Endothelial cell of umbilical vein (primary cell): Measurements from ENCODE around the gene OR6T1. TPM values are rescaled to one million over a fixed set of nuclear protein-coding genes. Genes with fewer than 3 reads are reported as not detected.

ENCODE experiments used
- BruUV-seq: library from RNA; stranded (reverse); fragments of 400-500 nt; replicated peaks from 2 replicates; lab custom pipeline; 2021; lab: Mats Ljungman, UMichigan
- CTCF ChIA-PET: fragments of 300-600, 350-600 bp; sonication (Branson Sonifier 250); formaldehyde crosslinking; loops from one replicate; lab custom pipeline; 2021; ENCODE audit warnings: antibody characterized with exemption, inconsistent platforms; lab: Charles Lee
- POLR2A ChIA-PET: fragments of 300-600, 350-600 bp; sonication (Branson Sonifier 250); formaldehyde crosslinking; loops from one replicate; lab custom pipeline; 2021; ENCODE audit warnings: antibody characterized with exemption, inconsistent platforms; lab: Charles Lee
- DNase-seq: peaks from one replicate; pipeline ENCODE4 v3.0.0-alpha.2; 2011; ENCODE audit warnings: low read depth, low spot score
- FAIRE-seq: peaks from 2 replicates; lab custom pipeline; 2011; peaks lifted over from hg19 to GRCh38; lab: Jason Lieb, UNC
- H2AFZ ChIP-seq: 2 replicates; pipeline ENCODE4 v1.6.0; 2012; ENCODE audit warnings: low read depth, low read length, control low read depth, inconsistent platforms
- H3K27ac ChIP-seq: 2 replicates; pipeline ENCODE4 v1.5.1; 2011; ENCODE audit warnings: low read depth, mild to moderate bottlenecking, control low read depth, low read length, moderate library complexity; ENCODE audit not compliant: insufficient read depth
- H3K27me3 ChIP-seq, 2 experiments: 2 replicates each; pipeline versions ENCODE4 v1.6.0 to v1.6.1; 2011; ENCODE audit warnings: low read length in 2 of 2, mixed read lengths in 1 of 2; ENCODE audit not compliant: control insufficient read depth in 2 of 2, insufficient read depth in 2 of 2
- H3K36me3 ChIP-seq, 2 experiments: 2 replicates in 1 of 2; 3 replicates in 1 of 2; pipeline ENCODE4 v1.5.1; 2011; ENCODE audit warnings: low read length in 2 of 2, mild to moderate bottlenecking in 1 of 2, moderate library complexity in 1 of 2; ENCODE audit not compliant: control insufficient read depth in 2 of 2, insufficient read depth in 2 of 2; ENCODE audit errors: extremely low read depth in 1 of 2
- H3K4me1 ChIP-seq: 3 replicates; pipeline ENCODE4 v1.5.1; 2011; ENCODE audit warnings: mild to moderate bottlenecking, low read length; ENCODE audit not compliant: control insufficient read depth, insufficient read depth; ENCODE audit errors: extremely low read depth
- H3K4me2 ChIP-seq: 2 replicates; pipeline ENCODE4 v1.6.1; 2011; ENCODE audit warnings: low read length, control low read depth, mixed read lengths; ENCODE audit not compliant: insufficient read depth
- H3K4me3 ChIP-seq, 3 experiments: fragments of 200-600 bp in 1 of 3; sonication (generic), shearing (Covaris generic) in 1 of 3; replicated peaks in 1 of 3; 2 replicates each; pipeline ENCODE4 v1.5.1; 2011 to 2016; ENCODE audit warnings: control low read depth in 3 of 3, low read length in 3 of 3, mild to moderate bottlenecking in 2 of 3, inconsistent platforms in 1 of 3, low read depth in 1 of 3, moderate library complexity in 1 of 3; ENCODE audit not compliant: insufficient read depth in 1 of 3
- H3K79me2 ChIP-seq: 2 replicates; pipeline ENCODE4 v1.6.0; 2012; ENCODE audit warnings: low read length, inconsistent platforms; ENCODE audit not compliant: control insufficient read depth, insufficient read depth
- H3K9ac ChIP-seq: replicated peaks from 2 replicates; pipeline ENCODE3; 2011; ENCODE audit warnings: low read length, control low read depth; ENCODE audit not compliant: insufficient read depth; ENCODE audit errors: extremely low read depth
- H3K9me1 ChIP-seq: replicated peaks from 3 replicates; pipeline ENCODE4 v1.6.0; 2011; ENCODE audit warnings: mild to moderate bottlenecking, low read length; ENCODE audit not compliant: control insufficient read depth, insufficient read depth; ENCODE audit errors: extremely low read depth
- H3K9me3 ChIP-seq: replicated peaks from 2 replicates; pipeline ENCODE4 v1.5.1; 2012; ENCODE audit warnings: low read length, inconsistent platforms; ENCODE audit not compliant: control insufficient read depth, insufficient read depth
- H4K20me1 ChIP-seq: replicated peaks from 2 replicates; pipeline ENCODE3; 2011; ENCODE audit warnings: mild to moderate bottlenecking, low read length; ENCODE audit not compliant: control insufficient read depth, insufficient read depth; ENCODE audit errors: extremely low read depth
- CTCF ChIP-seq, 2 donors: IDR thresholded peaks; 1 replicate in 1 of 2; 2 replicates in 1 of 2; pipeline ENCODE4 v1.5.1; 2011; ENCODE audit warnings: low read length in 2 of 2, mild to moderate bottlenecking in 2 of 2, moderate library complexity in 2 of 2, control low read depth in 1 of 2, inconsistent platforms in 1 of 2, low read depth in 1 of 2; ENCODE audit not compliant: insufficient read depth in 1 of 2; ENCODE audit errors: extremely low read depth in 1 of 2
- EZH2 ChIP-seq: IDR thresholded peaks from 2 replicates; pipeline ENCODE4 v1.6.1; 2012; ENCODE audit warnings: borderline replicate concordance, low read depth, mild to moderate bottlenecking, moderate library complexity, low read length, inconsistent platforms; ENCODE audit not compliant: severe bottlenecking
- FOS ChIP-seq: IDR thresholded peaks from 2 replicates; pipeline ENCODE4 v1.6.1; 2011; ENCODE audit warnings: mild to moderate bottlenecking, low read length, moderate library complexity, borderline replicate concordance; ENCODE audit not compliant: insufficient read depth
- GATA2 ChIP-seq: IDR thresholded peaks from 2 replicates; pipeline ENCODE4 v1.7.0; 2011; ENCODE audit warnings: low read depth, mild to moderate bottlenecking, moderate library complexity, mixed read lengths, low read length; ENCODE audit not compliant: insufficient read length, insufficient read depth
- JUN ChIP-seq: IDR thresholded peaks from 2 replicates; pipeline ENCODE4 v1.6.1; 2011; ENCODE audit warnings: borderline replicate concordance, low read depth; ENCODE audit not compliant: insufficient read length, insufficient read depth
- MYC ChIP-seq: IDR thresholded peaks from one replicate; pipeline ENCODE4 v1.6.1; 2011; ENCODE audit warnings: mild to moderate bottlenecking, low read depth, low read length
- POLR2A ChIP-seq: IDR thresholded peaks from 2 replicates; pipeline ENCODE4 v1.6.1; 2012; ENCODE audit warnings: low read depth, mild to moderate bottlenecking, control low read depth, low read length
- POLR2AphosphoS5 ChIP-seq: IDR thresholded peaks from 2 replicates; pipeline ENCODE4 v1.6.1; 2012; ENCODE audit warnings: low read depth, mild to moderate bottlenecking, control low read depth, low read length, moderate library complexity; ENCODE audit not compliant: insufficient read depth
- dilution Hi-C: fragments of 300-500 bp; cut with MboI; formaldehyde crosslinking; loops from one replicate; pipeline ENCODE4 v1.15.0; 2019; ENCODE audit warnings: low sequenced_read_pairs; ENCODE audit not compliant: extremely low pct_ligation_motif_present
- intact Hi-C: fragments of 100-400 bp; cut with micrococcal nuclease; formaldehyde crosslinking; loops from one replicate; pipeline ENCODE4 v1.10.0; 2022
- polyA plus RNA-seq, 4 experiments: library from polyadenylated mRNA; depleted of rRNA in 3 of 4; stranded (reverse) in 3 of 4; unstranded in 1 of 4; fragments of >200 nt; gene quantifications; 2 replicates each; pipeline versions ENCODE4 v1.2.1 to v1.2.3, GENCODE V29; 2011 to 2012; ENCODE audit warnings: missing spikeins in 1 of 4
- total RNA-seq: library from RNA; stranded (reverse); gene quantifications from 2 replicates; pipeline ENCODE4 v1.2.3, GENCODE V29; 2021
- TF ChIP-seq, protein P1 (sequence below): IDR thresholded peaks from 2 replicates; pipeline ENCODE4 v1.6.1; 2011; ENCODE audit not compliant: insufficient read depth, insufficient read length

OR6T1 gene
- total and polyA plus RNA-seq, 2 donors (not counting 3 experiments of a cell fraction or from before 2014, with no cell fraction given), result not detected

- Histone ChIP-seq H3K9me3 (no peaks in the 10 kb centered on the region), H3K27me3 (no peaks in the 10 kb centered on the region), H3K4me2 (no peak within 1 kb of the TSS), H3K79me2 (no peaks in the 10 kb centered on the region), H3K9ac (no peak within 1 kb of the TSS), H3K27ac (no peak within 1 kb of the TSS), H2AFZ (no peak within 1 kb of the TSS), H3K9me1 (no peaks in the 10 kb centered on the region), H3K4me3 (no peak within 1 kb of the TSS), H3K4me1 (no peaks in the 10 kb centered on the region), H3K36me3 (no peaks in the 10 kb centered on the region), H4K20me1 (no peaks in the 10 kb centered on the region)
- dilution Hi-C loops, result no loop called here
- ChIA-PET CTCF (interaction anchor here (1.4 kb wide), 1 partner anchor 10 kb away, joined by 3 read pairs; no protein-coding TSS in a partner anchor), POLR2A (no interaction called here)
- no TSS peak for BruUV-seq
- intact Hi-C loops, result no loop called here
- DNase-seq, result no peak
- FAIRE-seq, result no peak
- no peak for TF ChIP-seq MYC
- TF ChIP-seq CTCF (IDR thresholded peaks at IDR 0.05; ENCODE audit: extremely low read depth in 1 of 2, insufficient read depth in 1 of 2, low read depth in 1 of 2, low read length in 2 of 2), result no peak
- no peak for TF ChIP-seq EZH2
- TF ChIP-seq JUN, result no peak
- TF ChIP-seq, protein P1, sequence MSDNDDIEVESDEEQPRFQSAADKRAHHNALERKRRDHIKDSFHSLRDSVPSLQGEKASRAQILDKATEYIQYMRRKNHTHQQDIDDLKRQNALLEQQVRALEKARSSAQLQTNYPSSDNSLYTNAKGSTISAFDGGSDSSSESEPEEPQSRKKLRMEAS, result no peak
- TF ChIP-seq POLR2A, result no peak
- no peak for TF ChIP-seq GATA2
- TF ChIP-seq FOS, result no peak
- no peak for TF ChIP-seq POLR2AphosphoS5
Observed at GRCh38 chr11:123939317-123939716, 4.3 kb downstream of the OR6T1 start, which contains the start of gene OR4D5. OR4D5 (plus strand) TSS chr11:123939617; CDS start chr11:123939617, 0 bp downstream.
